Measurements from ENCODE around the gene PTPRN2. TPM values are rescaled to one million over a fixed set of nuclear protein-coding genes. Genes with fewer than 3 reads are reported as not detected.

Gene PTPRN2
- total RNA-seq, 1 experiment from 2014 or later = 1.1 TPM

DNA sequence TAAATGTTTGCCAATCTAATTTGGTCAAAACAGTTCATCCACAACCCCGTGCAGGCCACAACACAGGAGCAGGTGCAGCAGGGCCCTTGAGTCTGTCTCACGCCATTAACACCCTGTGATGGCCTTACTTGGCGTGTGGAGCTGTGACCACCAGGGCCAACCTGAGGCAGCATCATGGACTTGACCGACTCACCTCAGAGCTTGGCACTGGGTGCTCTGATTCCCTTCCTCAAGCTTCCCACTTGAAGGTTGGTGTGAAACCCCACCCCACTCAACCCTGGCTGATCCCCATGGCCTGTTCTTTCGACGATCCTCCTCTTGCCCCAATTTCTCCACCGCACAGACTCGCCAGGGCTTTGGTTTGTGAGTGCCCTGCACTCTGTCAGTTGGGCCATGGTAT, 623.1 kb downstream of the PTPRN2 start:
- no TSS peak for BruUV-seq (replicated peaks)
- in situ Hi-C loops (cut with HindIII; ENCODE audit: low pct_unique_long_range_greater_than_20kb, low sequenced_read_pairs) = no loop called here
- Histone ChIP-seq H3K27me3 (ENCODE audit: control insufficient read depth, insufficient read depth, low read length) (no peaks in the 10 kb centered on the region; the same call in none of the 2 replicates), H3K4me3 (ENCODE audit: low read depth in 2 of 2, low read length in 2 of 2) (no peak overlapping the region), H3K36me3 (ENCODE audit: control insufficient read depth, insufficient read depth, low read length) (no peaks in the 10 kb centered on the region), H3K9me3 (ENCODE audit: control insufficient read depth, insufficient read depth, low read depth, low read length) (no peaks in the 10 kb centered on the region), H3K27ac (ENCODE audit: low read length) (no peak overlapping the region), H3K4me1 (ENCODE audit: control insufficient read depth, insufficient read depth, low read length) (no peaks in the 10 kb centered on the region)
- POLR2A ChIA-PET = no interaction called here
- ATAC-seq = no peak
- intact Hi-C loops (cut with micrococcal nuclease; ENCODE audit: unreplicated experiment) = no loop called here
- CTCF ChIA-PET = interaction anchor here (0.7 kb wide), 1 partner anchor 64 kb away, joined by 3 read pairs; no protein-coding TSS in a partner anchor
- no peak for TF ChIP-seq POLR2AphosphoS5 (IDR thresholded peaks at IDR 0.05; ENCODE audit: low read depth, low read length)
- TF ChIP-seq SIN3A (IDR thresholded peaks at IDR 0.05; ENCODE audit: borderline replicate concordance, insufficient read depth, low read depth, low read length) = no peak
- TF ChIP-seq, protein P1, sequence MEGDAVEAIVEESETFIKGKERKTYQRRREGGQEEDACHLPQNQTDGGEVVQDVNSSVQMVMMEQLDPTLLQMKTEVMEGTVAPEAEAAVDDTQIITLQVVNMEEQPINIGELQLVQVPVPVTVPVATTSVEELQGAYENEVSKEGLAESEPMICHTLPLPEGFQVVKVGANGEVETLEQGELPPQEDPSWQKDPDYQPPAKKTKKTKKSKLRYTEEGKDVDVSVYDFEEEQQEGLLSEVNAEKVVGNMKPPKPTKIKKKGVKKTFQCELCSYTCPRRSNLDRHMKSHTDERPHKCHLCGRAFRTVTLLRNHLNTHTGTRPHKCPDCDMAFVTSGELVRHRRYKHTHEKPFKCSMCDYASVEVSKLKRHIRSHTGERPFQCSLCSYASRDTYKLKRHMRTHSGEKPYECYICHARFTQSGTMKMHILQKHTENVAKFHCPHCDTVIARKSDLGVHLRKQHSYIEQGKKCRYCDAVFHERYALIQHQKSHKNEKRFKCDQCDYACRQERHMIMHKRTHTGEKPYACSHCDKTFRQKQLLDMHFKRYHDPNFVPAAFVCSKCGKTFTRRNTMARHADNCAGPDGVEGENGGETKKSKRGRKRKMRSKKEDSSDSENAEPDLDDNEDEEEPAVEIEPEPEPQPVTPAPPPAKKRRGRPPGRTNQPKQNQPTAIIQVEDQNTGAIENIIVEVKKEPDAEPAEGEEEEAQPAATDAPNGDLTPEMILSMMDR (IDR thresholded peaks at IDR 0.05) = no peak
- TF ChIP-seq TCF7L2 (IDR thresholded peaks at IDR 0.05; ENCODE audit: low read depth, low read length) = no peak
- TF ChIP-seq, protein P2, sequence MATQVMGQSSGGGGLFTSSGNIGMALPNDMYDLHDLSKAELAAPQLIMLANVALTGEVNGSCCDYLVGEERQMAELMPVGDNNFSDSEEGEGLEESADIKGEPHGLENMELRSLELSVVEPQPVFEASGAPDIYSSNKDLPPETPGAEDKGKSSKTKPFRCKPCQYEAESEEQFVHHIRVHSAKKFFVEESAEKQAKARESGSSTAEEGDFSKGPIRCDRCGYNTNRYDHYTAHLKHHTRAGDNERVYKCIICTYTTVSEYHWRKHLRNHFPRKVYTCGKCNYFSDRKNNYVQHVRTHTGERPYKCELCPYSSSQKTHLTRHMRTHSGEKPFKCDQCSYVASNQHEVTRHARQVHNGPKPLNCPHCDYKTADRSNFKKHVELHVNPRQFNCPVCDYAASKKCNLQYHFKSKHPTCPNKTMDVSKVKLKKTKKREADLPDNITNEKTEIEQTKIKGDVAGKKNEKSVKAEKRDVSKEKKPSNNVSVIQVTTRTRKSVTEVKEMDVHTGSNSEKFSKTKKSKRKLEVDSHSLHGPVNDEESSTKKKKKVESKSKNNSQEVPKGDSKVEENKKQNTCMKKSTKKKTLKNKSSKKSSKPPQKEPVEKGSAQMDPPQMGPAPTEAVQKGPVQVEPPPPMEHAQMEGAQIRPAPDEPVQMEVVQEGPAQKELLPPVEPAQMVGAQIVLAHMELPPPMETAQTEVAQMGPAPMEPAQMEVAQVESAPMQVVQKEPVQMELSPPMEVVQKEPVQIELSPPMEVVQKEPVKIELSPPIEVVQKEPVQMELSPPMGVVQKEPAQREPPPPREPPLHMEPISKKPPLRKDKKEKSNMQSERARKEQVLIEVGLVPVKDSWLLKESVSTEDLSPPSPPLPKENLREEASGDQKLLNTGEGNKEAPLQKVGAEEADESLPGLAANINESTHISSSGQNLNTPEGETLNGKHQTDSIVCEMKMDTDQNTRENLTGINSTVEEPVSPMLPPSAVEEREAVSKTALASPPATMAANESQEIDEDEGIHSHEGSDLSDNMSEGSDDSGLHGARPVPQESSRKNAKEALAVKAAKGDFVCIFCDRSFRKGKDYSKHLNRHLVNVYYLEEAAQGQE (IDR thresholded peaks at IDR 0.05; ENCODE audit: insufficient read depth in 1 of 2, low read depth in 2 of 2, low read length in 1 of 2) = no peak
- DNase-seq (ENCODE audit: low read depth, low spot score) = no peak

DNA sequence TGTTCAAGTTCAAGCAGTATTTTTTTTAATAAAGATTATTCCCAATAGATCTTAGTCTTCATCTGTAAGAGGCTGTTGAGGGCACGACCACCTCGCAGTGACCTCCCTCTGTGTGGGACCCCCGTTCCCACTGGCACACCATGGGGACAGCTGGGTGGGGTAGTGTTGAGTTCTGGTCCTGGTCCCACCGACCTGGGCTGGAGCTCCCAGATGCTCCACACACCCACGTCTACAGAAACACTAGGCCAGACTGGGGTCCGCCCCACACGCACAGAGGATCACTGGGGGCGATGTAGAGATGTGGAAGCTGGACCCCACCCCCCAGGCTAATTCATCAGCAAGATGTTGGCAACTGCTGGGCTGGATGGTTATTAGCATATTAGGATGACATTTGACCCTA, 623.6 kb downstream of the PTPRN2 start:
- H3K36me3 ChIP-seq (ENCODE audit: control insufficient read depth, insufficient read depth, low read length) = no peaks in the 10 kb centered on the region
- POLR2A ChIA-PET = no interaction called here
- H3K27ac ChIP-seq (ENCODE audit: low read length) = no peak overlapping the region
- H3K4me1 ChIP-seq (ENCODE audit: control insufficient read depth, insufficient read depth, low read length) = no peaks in the 10 kb centered on the region
- DNase-seq (ENCODE audit: low read depth, low spot score) = no peak
- CTCF ChIA-PET = no interaction called here
- in situ Hi-C loops (cut with HindIII; ENCODE audit: low pct_unique_long_range_greater_than_20kb, low sequenced_read_pairs) (no loop called here), intact Hi-C loops (cut with micrococcal nuclease; ENCODE audit: unreplicated experiment) (no loop called here)
- peaks cover 3% of the 10 kb centered on the region for H3K27me3 ChIP-seq (ENCODE audit: control insufficient read depth, insufficient read depth, low read length)
- no peak for ATAC-seq
- TF ChIP-seq TCF7L2 (IDR thresholded peaks at IDR 0.05; ENCODE audit: low read depth, low read length) = no peak
- TF ChIP-seq SIN3A (IDR thresholded peaks at IDR 0.05; ENCODE audit: borderline replicate concordance, insufficient read depth, low read depth, low read length) = no peak
- TF ChIP-seq, protein P2 (IDR thresholded peaks at IDR 0.05; ENCODE audit: insufficient read depth in 1 of 2, low read depth in 2 of 2, low read length in 1 of 2) = no peak
- TF ChIP-seq, protein P1 (IDR thresholded peaks at IDR 0.05) = no peak
- TF ChIP-seq POLR2AphosphoS5 (IDR thresholded peaks at IDR 0.05; ENCODE audit: low read depth, low read length) = no peak
- no TSS peak for BruUV-seq (replicated peaks)
- H3K9me3 ChIP-seq (ENCODE audit: control insufficient read depth, insufficient read depth, low read depth, low read length) = no peaks in the 10 kb centered on the region
- H3K4me3 ChIP-seq (ENCODE audit: low read depth in 2 of 2, low read length in 2 of 2) = no peak overlapping the region
